ENCODE results near the gene P3H2. TPM values are rescaled to one million over a fixed set of nuclear protein-coding genes. Genes with fewer than 3 reads are reported as not detected.
A peak's percentile ranks its signal among the peaks of the same experiment; 100 is the strongest.

Gene P3H2
- total RNA-seq, 1 donor from 2014 or later, result 3.9 TPM

DNA sequence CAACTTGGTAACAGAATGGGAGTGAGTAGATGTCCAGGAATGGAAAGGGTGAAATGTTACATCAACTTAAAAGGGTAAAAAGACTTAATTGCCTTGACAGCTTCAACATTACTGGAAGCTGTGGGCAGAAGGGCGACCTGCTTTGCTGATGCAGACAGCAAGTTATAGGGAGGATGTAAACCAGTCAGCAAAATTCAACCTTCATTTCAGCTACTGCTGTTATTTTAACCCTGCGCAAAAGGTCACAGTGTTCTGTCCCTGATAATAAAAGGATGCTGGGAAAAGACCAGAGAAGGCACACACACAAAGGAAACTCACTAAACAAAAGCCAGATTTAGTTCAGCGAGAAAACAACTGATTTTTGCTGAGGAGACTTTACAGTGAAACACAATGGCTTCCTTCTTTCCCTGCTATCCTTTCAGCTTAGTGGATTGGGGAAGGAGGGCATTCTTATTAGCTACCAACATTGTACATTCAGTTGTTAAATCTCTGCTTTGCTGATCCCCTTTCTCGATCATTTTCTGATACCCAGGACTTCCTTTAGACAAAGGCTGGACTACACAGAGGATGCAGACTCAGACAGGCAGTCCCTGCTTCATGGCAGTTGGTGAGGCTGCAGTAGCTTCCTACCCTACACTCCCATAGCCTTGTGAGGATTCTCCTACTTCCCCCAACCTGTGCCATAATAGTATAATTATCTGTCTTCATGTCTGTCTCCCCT is 62.0 kb downstream of the P3H2 start:
- DNase-seq (ENCODE audit: low spot score) (no peak), ATAC-seq (peak; percentile 68)

GRCh38 chr3:190056742-190057141 is 64.0 kb downstream of the P3H2 start:
- ATAC-seq (no peak), DNase-seq (ENCODE audit: low spot score) (no peak)

DNA sequence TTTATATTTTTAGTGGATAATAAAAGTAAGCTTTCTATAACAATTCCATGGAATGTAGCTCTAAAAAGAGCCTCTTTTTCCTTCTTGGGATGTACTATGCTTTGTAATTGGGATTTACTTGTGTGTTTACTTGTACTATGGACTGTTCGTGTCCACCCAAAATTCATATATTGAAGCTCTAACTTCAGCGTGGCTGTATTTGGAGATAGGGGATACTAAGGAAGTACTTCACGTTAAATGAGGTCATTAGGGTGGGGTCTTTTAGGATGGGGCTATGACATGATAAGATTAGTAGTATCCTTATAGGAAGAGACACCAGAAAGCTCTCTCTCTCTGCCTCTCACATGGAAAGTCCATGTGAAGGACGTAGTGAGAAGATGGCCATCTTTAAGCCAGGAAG is 64.9 kb downstream of the P3H2 start:
- no peak for ATAC-seq
- no peak for DNase-seq (ENCODE audit: low spot score)

DNA sequence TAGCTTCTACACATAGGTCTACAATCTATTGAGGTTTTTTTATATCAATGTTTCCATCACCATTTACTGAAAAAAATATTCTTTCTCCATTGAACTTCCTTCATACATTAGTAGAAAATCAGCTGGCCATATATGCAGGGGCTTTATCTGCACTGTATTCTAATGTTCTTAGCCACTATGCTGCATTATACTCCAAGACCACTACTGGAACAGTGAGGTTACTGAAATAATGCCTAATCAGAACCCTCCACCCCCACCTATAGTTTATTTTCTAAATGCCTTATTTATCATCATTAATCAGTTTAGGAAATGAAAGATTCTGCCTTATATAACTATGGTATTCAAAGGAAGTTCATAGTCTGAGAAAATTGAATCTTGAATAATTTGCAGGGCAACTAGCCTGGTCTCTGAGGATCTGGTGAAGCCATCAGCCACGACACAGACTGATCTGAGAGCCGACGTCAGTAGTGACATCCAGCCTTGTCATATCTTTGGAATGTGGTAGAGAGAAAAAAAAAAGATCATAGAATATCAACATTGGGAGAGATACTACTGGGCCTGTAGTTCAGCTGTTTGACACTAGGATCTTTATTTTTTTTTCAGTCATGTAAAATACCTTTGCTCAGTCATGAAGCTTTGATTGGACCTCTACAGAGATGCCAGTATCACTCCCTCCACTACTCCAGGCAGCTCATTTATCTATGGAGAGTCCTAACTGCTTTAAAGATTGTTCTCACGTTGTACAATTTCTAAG is 66.6 kb downstream of the P3H2 start:
- ATAC-seq, result no peak
- no peak for DNase-seq (ENCODE audit: low spot score)

- ATAC-seq, result no peak
- no peak for DNase-seq (ENCODE audit: low spot score)
Observed at GRCh38 chr3:190051641-190052040, 69.1 kb downstream of the P3H2 start.

DNA sequence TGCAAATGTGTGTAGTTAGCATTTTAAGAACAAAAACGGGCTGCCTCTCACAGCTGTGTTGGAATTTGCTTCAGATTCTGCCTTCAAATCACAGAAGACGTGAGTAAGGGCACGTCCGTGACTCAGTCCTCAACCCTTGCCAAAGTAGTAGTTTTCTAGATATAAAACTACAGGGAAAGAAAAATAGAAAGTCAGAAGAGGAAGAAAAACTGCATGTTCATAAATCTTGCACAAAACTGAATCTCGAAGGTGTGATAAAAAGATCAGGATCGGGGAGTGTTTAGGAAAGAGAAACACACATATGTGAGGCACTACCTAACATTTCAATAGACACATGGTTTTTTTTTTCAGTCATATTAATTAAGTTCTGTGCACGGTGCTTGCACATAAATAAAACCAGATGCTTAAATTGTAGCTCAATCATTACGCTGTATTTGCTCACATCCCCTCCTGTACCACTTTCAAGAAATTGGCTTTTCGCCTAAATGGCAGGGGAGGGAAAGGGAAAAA is 71.7 kb downstream of the P3H2 start:
- no peak for DNase-seq (ENCODE audit: low spot score)
- peak; percentile 24 for ATAC-seq

- DNase-seq (ENCODE audit: low spot score) (no peak), ATAC-seq (no peak)
Observed at GRCh38 chr3:190044974-190045373, 75.7 kb downstream of the P3H2 start.

GRCh38 chr3:190044142-190044541 is 76.6 kb downstream of the P3H2 start:
- DNase-seq (ENCODE audit: low spot score) (no peak), ATAC-seq (no peak)

DNA sequence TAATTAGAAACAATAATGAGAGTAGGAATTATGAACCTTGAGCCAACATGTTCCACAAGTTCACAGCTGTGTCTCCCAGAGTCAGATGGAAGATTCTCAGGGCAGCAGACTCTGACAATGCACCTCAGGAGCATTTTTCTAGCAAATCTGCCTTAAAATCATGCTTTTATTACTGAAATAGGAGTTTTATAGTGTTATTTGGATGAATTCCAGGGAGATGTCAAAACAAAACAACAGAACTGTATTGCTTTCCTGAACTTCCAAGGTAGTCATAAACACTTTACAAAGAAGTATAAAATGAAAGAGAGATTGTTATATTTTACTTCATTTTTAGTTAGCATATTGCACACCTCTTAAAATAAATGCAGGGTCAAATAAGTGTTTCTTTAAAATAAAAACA is 77.0 kb downstream of the P3H2 start:
- ATAC-seq (no peak), DNase-seq (ENCODE audit: low spot score) (no peak)

- no peak for ATAC-seq
- DNase-seq (ENCODE audit: low spot score), result no peak
Observed at GRCh38 chr3:190042558-190042957, 78.1 kb downstream of the P3H2 start.

GRCh38 chr3:190041333-190042041 is 79.2 kb downstream of the P3H2 start:
- ATAC-seq, result no peak
- no peak for DNase-seq (ENCODE audit: low spot score)

GRCh38 chr3:190040145-190040544 is 80.6 kb downstream of the P3H2 start:
- ATAC-seq (no peak), DNase-seq (ENCODE audit: low spot score) (no peak)

DNA sequence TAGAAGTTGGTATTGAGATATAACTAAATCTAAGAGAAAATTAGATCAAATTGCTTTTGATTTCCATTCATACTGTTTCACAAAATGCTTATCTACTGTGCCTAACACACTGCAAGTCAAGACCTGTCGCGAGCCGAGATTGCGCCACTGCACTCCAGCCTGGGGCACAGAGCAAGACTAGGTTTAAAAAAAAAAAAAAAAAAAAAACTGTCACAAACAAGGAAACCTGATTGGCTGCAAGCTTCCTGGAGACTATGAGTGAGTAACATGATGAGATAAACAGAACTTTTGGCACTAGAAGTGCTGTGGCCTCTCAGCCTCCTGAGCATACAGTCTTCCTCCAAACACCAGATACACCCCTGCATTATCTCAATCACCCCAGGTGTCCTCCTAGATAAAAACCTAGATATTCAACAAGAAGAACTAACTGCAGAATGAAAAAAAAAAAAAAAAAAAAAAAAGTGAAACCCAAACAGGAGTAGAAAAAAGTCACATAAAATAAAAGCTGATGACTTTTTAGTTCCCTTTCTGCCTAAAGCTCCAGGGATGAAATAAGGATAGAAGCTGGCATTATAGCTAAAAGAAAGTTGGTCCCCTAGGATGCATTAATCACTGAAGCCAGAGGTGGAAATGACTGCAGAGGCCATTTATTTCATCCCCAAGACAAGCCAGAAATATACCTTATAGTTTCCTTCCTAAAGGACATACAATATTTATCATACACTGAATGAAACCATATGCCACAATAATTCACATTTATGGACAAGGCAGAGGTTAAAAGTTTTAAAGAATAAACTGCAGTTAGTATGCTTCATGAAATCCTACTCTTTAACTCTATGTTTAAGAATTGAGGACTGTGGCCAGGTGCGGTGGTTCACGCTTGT is 82.4 kb downstream of the P3H2 start:
- DNase-seq (ENCODE audit: low spot score) (no peak), ATAC-seq (peak; percentile 57)

- no peak for ATAC-seq
- no peak for DNase-seq (ENCODE audit: low spot score)
Observed at GRCh38 chr3:190036631-190037030, 84.1 kb downstream of the P3H2 start.

DNA sequence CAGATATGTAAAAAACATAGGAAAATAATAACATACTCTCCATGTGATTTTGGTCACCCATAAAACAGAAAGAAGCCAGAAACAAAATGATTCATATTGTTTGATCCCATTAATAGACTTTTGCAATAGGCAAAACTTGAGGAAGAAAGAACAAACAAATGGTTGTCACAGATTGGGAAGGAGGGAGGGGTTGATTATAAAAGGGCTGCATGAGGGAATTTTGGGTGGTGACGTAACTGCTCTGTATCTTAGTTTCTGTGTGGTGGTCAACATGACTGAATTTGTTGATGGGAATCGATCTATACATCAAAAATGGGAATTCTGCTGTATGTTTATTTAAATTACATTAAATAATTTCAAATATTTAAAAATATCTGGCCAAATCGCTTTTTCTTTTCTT is 86.3 kb downstream of the P3H2 start:
- DNase-seq (ENCODE audit: low spot score), result no peak
- no peak for ATAC-seq

DNA sequence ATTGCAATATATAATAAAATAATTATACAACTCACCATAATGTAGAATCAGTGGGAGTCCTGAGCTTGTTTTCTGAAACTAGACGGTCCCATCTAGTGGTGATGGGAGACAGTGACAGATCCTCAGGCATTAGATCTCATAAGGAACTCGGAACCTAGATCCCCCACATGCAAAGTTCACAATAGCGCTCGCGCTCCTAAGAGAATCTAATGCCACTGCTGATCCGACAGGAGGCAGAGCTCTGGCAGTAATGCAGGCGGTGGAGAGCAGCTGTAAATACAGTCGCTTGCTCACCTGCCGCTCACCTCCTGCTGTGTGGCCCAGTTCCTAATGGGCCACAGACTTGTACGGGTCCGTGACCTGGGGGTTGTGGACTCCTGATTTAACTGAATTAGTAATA is 87.8 kb downstream of the P3H2 start:
- DNase-seq (ENCODE audit: low spot score), result no peak
- ATAC-seq, result no peak

DNA sequence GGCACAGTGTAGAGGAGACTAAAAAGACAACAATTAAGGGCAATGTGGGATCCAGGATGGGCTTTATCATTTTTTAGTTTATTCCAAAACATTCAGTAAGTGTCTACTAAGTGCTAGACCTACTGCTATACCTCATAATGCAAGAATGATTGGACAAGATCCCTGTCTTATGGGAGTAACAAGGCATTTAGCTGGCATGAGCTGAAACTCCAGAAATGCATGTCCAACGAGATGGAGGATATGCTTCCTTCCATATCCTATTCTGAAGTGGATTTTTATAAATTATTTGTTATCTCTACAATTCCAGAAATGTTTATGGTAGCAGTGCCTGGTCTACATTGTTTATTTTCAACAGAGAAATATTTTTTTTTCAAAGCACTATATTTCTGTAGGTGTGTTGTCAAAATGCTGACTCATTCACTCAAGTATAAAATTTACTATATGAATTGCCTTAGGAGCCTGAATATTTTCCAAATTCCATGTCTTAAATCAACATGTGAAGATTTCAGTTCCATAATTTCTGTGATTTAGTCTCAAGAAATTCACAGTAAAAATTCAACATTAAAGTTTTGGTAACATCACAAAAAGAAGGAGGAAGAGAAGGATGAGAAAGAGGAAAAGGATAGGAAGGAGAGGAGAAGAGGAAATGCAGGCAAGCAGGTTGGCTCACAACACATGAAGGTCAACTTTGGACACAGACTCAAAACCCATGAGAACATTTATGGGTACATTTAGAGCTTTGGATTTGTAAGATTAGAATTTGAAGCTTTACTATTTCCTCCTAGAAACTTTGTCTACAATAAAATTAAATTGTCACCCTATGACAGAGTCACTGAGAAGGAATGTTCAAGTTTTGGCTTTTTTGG is 88.6 kb downstream of the P3H2 start:
- DNase-seq (ENCODE audit: low spot score) (no peak), ATAC-seq (no peak)

DNA sequence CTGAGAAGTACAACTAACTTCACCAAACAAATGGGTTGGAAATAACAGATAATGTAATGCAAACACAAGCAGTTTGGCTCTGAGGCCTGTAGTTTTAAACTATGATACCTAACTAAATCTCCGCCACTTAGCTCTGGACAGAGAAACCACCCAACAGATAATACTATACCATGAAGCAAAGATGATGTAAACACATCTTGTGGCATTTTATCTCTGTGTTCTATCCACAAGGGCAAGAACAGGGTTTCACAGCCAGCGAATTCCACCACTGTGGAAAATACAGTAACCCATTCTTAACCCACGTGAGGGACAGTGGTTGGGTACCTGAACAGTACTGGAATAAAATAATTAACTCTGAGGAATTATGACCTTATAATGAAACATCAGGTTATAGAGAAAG is 93.6 kb downstream of the P3H2 start:
- ATAC-seq, result no peak
- no peak for DNase-seq (ENCODE audit: low spot score)

GRCh38 chr3:190026154-190026553 is 94.5 kb downstream of the P3H2 start:
- DNase-seq (ENCODE audit: low spot score) (no peak), ATAC-seq (no peak)

- no peak for ATAC-seq
- DNase-seq (ENCODE audit: low spot score), result no peak
Observed at GRCh38 chr3:190024912-190025311, 95.8 kb downstream of the P3H2 start.
